ENCODE measurements around the gene LSM3. TPM values are rescaled to one million over a fixed set of nuclear protein-coding genes. Genes with fewer than 3 reads are reported as not detected.

LSM3 gene
- total and polyA plus RNA-seq, 2 experiments from 2014 or later: 12.4 to 22.1 TPM

DNA sequence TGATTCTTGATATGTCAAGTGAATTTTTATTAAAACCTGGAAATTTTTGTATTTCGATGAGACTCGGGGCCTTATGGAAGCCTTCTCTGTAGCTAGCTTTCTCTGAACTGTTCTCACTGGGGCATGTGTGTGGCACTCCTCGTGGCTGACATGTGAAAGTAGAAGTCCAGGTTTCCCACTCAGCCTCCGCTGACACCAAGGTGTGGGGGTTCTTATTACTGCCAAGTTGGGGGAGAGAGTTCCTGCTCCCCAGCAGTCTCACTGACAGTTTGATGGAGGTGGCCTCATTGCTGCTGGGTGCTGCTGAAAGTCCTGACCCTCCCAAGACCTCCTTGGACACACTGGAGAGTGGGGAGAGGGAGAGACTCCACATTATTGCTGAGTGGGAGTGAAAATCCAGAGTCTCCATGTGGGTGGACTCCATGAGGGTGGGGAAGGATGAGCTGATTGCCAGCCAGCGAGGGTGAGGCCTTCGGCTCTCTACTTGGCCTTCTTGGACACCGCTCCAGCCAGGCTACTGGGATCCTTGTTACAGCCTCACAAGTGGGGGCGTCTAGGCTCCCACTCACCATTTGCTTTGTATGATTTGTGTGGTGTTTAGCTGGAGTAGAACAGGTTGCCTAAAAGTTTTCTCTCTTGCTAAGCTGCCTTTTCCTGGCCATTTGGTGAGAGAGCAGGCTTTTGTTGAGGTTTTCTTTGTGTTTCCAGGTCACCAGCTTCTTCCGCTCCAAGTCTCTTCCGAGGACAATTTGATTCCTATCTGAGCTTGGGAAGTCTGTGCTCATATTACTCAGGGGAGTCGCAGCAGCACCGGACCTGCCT lies 64.1 kb downstream of the LSM3 start:
- Histone ChIP-seq H3K36me3 (replicated peaks; ENCODE audit: insufficient read depth, low read depth) (no peaks in the 10 kb centered on the region), H3K27me3 (no peaks in the 10 kb centered on the region), H3K4me3 (no peak overlapping the region), H3K27ac (no peak overlapping the region), H3K4me2 (no peak overlapping the region), H3K79me2 (no peaks in the 10 kb centered on the region), H4K20me1 (ENCODE audit: insufficient read depth, poor library complexity, severe bottlenecking) (no peaks in the 10 kb centered on the region), H3K9me2 (replicated peaks; ENCODE audit: insufficient read depth) (no peaks in the 10 kb centered on the region), H2AFZ (no peak overlapping the region), H3K4me1 (ENCODE audit: insufficient read depth) (peaks cover 12% of the 10 kb centered on the region), H3K9me3 (ENCODE audit: low read depth) (no peaks in the 10 kb centered on the region)
- WGBS (ENCODE audit: low lambda C conversion rate, missing lambda C conversion rate): 92% methylated on average over 12 of the region's 12 CpGs
- no peak for TF ChIP-seq EZH2phosphoT487 (IDR thresholded peaks at IDR 0.05; ENCODE audit: low read depth, severe bottlenecking, unreplicated experiment)
- no peak for DNase-seq (ENCODE audit: low spot score)

GRCh38 chr3:14243782-14244181 lies 65.2 kb downstream of the LSM3 start:
- H4K20me1 ChIP-seq (ENCODE audit: insufficient read depth, poor library complexity, severe bottlenecking): no peaks in the 10 kb centered on the region
- no peaks in the 10 kb centered on the region for H3K27me3 ChIP-seq
- WGBS (ENCODE audit: low lambda C conversion rate, missing lambda C conversion rate): 66% methylated on average over 5 of the region's 5 CpGs

GRCh38 chr3:14244521-14245247 lies 66.1 kb downstream of the LSM3 start:
- Histone ChIP-seq H3K9me3 (ENCODE audit: low read depth) (no peaks in the 10 kb centered on the region), H3K4me1 (ENCODE audit: insufficient read depth) (peaks cover 23% of the 10 kb centered on the region), H3K27ac (peak overlapping the region; percentile 55), H3K36me3 (replicated peaks; ENCODE audit: insufficient read depth, low read depth) (no peaks in the 10 kb centered on the region), H3K79me2 (no peaks in the 10 kb centered on the region), H4K20me1 (ENCODE audit: insufficient read depth, poor library complexity, severe bottlenecking) (no peaks in the 10 kb centered on the region), H3K4me2 (no peak overlapping the region), H3K27me3 (no peaks in the 10 kb centered on the region), H2AFZ (no peak overlapping the region), H3K9me2 (replicated peaks; ENCODE audit: insufficient read depth) (no peaks in the 10 kb centered on the region), H3K4me3 (no peak overlapping the region)
- no peak for TF ChIP-seq EZH2phosphoT487 (IDR thresholded peaks at IDR 0.05; ENCODE audit: low read depth, severe bottlenecking, unreplicated experiment)
- no peak for TF ChIP-seq CTCF (IDR thresholded peaks at IDR 0.05; ENCODE audit: poor library complexity)
- no peak for TF ChIP-seq EZH2 (IDR thresholded peaks at IDR 0.05; ENCODE audit: borderline replicate concordance)
- 80% methylated on average over 9 of the region's 9 CpGs for WGBS (ENCODE audit: low lambda C conversion rate, missing lambda C conversion rate)
- no peak for DNase-seq (ENCODE audit: low spot score)

More at GRCh38 chr3:14243782-14244181, 65.2 kb downstream of the LSM3 start:
- no peak overlapping the region for H3K4me2 ChIP-seq
- no peak overlapping the region for H3K4me3 ChIP-seq
- TF ChIP-seq EZH2phosphoT487 (IDR thresholded peaks at IDR 0.05; ENCODE audit: low read depth, severe bottlenecking, unreplicated experiment): no peak
- TF ChIP-seq EZH2 (IDR thresholded peaks at IDR 0.05; ENCODE audit: borderline replicate concordance): no peak
- TF ChIP-seq CTCF (IDR thresholded peaks at IDR 0.05; ENCODE audit: poor library complexity): no peak
- no peaks in the 10 kb centered on the region for H3K36me3 ChIP-seq (replicated peaks; ENCODE audit: insufficient read depth, low read depth)
- DNase-seq (ENCODE audit: low spot score): no peak
- H3K9me3 ChIP-seq (ENCODE audit: low read depth): no peaks in the 10 kb centered on the region
- no peak overlapping the region for H2AFZ ChIP-seq
- no peak overlapping the region for H3K27ac ChIP-seq
- H3K79me2 ChIP-seq: no peaks in the 10 kb centered on the region
- no peaks in the 10 kb centered on the region for H3K9me2 ChIP-seq (replicated peaks; ENCODE audit: insufficient read depth)
- H3K4me1 ChIP-seq (ENCODE audit: insufficient read depth): peaks cover 14% of the 10 kb centered on the region

GRCh38 chr3:14245248-14245639 lies 66.6 kb downstream of the LSM3 start:
- Histone ChIP-seq H3K79me2 (no peaks in the 10 kb centered on the region), H3K27ac (peak overlapping the region; percentile 55), H4K20me1 (ENCODE audit: insufficient read depth, poor library complexity, severe bottlenecking) (no peaks in the 10 kb centered on the region), H3K9me2 (replicated peaks; ENCODE audit: insufficient read depth) (no peaks in the 10 kb centered on the region), H3K9me3 (ENCODE audit: low read depth) (no peaks in the 10 kb centered on the region), H3K27me3 (no peaks in the 10 kb centered on the region), H3K4me1 (ENCODE audit: insufficient read depth) (peaks cover 27% of the 10 kb centered on the region), H3K4me3 (no peak overlapping the region), H3K4me2 (no peak overlapping the region), H3K36me3 (replicated peaks; ENCODE audit: insufficient read depth, low read depth) (no peaks in the 10 kb centered on the region), H2AFZ (no peak overlapping the region)
- WGBS (ENCODE audit: low lambda C conversion rate, missing lambda C conversion rate): 63% methylated on average over 6 of the region's 6 CpGs
- TF ChIP-seq EZH2 (IDR thresholded peaks at IDR 0.05; ENCODE audit: borderline replicate concordance): no peak
- DNase-seq (ENCODE audit: low spot score): no peak

All from hepatocyte (in vitro differentiated cells).